Epithelial cell of esophagus (primary cell): Measurements from ENCODE around the gene MVB12B.

ENCODE experiments used
- DNase-seq: peaks from one replicate; pipeline ENCODE4 v3.0.0; 2010; ENCODE audit warnings: low read depth
- H3K4me3 ChIP-seq: 2 replicates; pipeline ENCODE4 v1.5.1; 2011; ENCODE audit warnings: mild to moderate bottlenecking, low read length, control low read depth
- CTCF ChIP-seq: IDR thresholded peaks from 2 replicates; pipeline ENCODE4 v1.5.1; 2011; ENCODE audit warnings: low read depth, mild to moderate bottlenecking, low read length, control low read depth, inconsistent platforms; ENCODE audit not compliant: insufficient read depth; ENCODE audit errors: missing control alignments

The MVB12B gene

GRCh38 chr9:126377176-126377509 lies 50.5 kb downstream of the MVB12B start:
- no peak for DNase-seq
- TF ChIP-seq CTCF: no peak
- no peak overlapping the region for H3K4me3 ChIP-seq

- no peak for TF ChIP-seq CTCF
- H3K4me3 ChIP-seq: no peak overlapping the region
- DNase-seq: no peak
Measured at GRCh38 chr9:126377536-126377935, 50.9 kb downstream of the MVB12B start.

GRCh38 chr9:126378761-126379160 lies 52.1 kb downstream of the MVB12B start:
- H3K4me3 ChIP-seq: no peak overlapping the region
- no peak for TF ChIP-seq CTCF
- no peak for DNase-seq

GRCh38 chr9:126379661-126380360 lies 53.2 kb downstream of the MVB12B start:
- no peak for TF ChIP-seq CTCF
- peak; percentile 82 for DNase-seq
- H3K4me3 ChIP-seq: no peak overlapping the region

GRCh38 chr9:126380447-126380846 lies 53.8 kb downstream of the MVB12B start:
- no peak for TF ChIP-seq CTCF
- H3K4me3 ChIP-seq: no peak overlapping the region
- no peak for DNase-seq

- DNase-seq: no peak
- no peak for TF ChIP-seq CTCF
- no peak overlapping the region for H3K4me3 ChIP-seq
Measured at GRCh38 chr9:126381195-126381594, 54.6 kb downstream of the MVB12B start.

- DNase-seq: no peak
- no peak overlapping the region for H3K4me3 ChIP-seq
- no peak for TF ChIP-seq CTCF
Measured at GRCh38 chr9:126383406-126384046, 56.9 kb downstream of the MVB12B start.
